GM18526 (cell line): ENCODE results near the gene PADI3.

Experiments
- POLR2A ChIP-seq: IDR thresholded peaks from 3 replicates; pipeline ENCODE4 v1.6.1; 2011; ENCODE audit not compliant: insufficient read length; ENCODE audit errors: extremely low read depth

The PADI3 gene

GRCh38 chr1:17315542-17316130, 66.7 kb downstream of the PADI3 start:
- no peak for TF ChIP-seq POLR2A

- no peak for TF ChIP-seq POLR2A
These were observed 67.8 kb downstream of the PADI3 start for GRCh38 chr1:17316704-17317103.

- no peak for TF ChIP-seq POLR2A
These were observed 69.4 kb downstream of the PADI3 start for GRCh38 chr1:17318262-17318661.

GRCh38 chr1:17319561-17320350, 70.9 kb downstream of the PADI3 start:
- no peak for TF ChIP-seq POLR2A

GRCh38 chr1:17328855-17329254, 80.0 kb downstream of the PADI3 start:
- no peak for TF ChIP-seq POLR2A

GRCh38 chr1:17329610-17330009, 80.7 kb downstream of the PADI3 start:
- TF ChIP-seq POLR2A, result no peak

- no peak for TF ChIP-seq POLR2A
These were observed 82.0 kb downstream of the PADI3 start for GRCh38 chr1:17330856-17331255.

- no peak for TF ChIP-seq POLR2A
These were observed 84.2 kb downstream of the PADI3 start for GRCh38 chr1:17333081-17333480.
